Measurements from ENCODE around the gene GDF2.

The GDF2 gene

GRCh38 chr10:47288236-47288635 is 34.0 kb upstream of the GDF2 start:
- DNase-seq (ENCODE audit: low read depth in 1 of 2, low spot score in 1 of 2), result no peak
- Histone ChIP-seq H3K27me3 (ENCODE audit: insufficient read depth, poor library complexity, severe bottlenecking) (peaks cover 3% of the 10 kb centered on the region), H3K4me3 (replicated peaks; ENCODE audit: insufficient read depth, low read length) (no peak overlapping the region), H3K27ac (replicated peaks) (no peak overlapping the region)
- no peak for TF ChIP-seq POLR2AphosphoS5 (IDR thresholded peaks at IDR 0.05; ENCODE audit: low read depth)
- no peak for TF ChIP-seq REST (IDR thresholded peaks at IDR 0.05; ENCODE audit: insufficient replicate concordance, low read depth)

- peaks cover 3% of the 10 kb centered on the region for H3K27me3 ChIP-seq (ENCODE audit: insufficient read depth, poor library complexity, severe bottlenecking)
- no peak for DNase-seq (ENCODE audit: low read depth in 1 of 2, low spot score in 1 of 2)
- no peak overlapping the region for H3K27ac ChIP-seq (replicated peaks)
- H3K4me3 ChIP-seq (replicated peaks; ENCODE audit: insufficient read depth, low read length), result no peak overlapping the region
- TF ChIP-seq CTCF (IDR thresholded peaks at IDR 0.05; ENCODE audit: insufficient read depth, low read length) (no peak), POLR2AphosphoS5 (IDR thresholded peaks at IDR 0.05; ENCODE audit: low read depth) (no peak), REST (IDR thresholded peaks at IDR 0.05; ENCODE audit: insufficient replicate concordance, low read depth) (no peak), GABPA (IDR thresholded peaks at IDR 0.05; ENCODE audit: low read depth) (no peak), SPI1 (IDR thresholded peaks at IDR 0.05; ENCODE audit: borderline replicate concordance, low read depth) (no peak)
These were observed 33.2 kb upstream of the GDF2 start for GRCh38 chr10:47288916-47289495.

- peaks cover 3% of the 10 kb centered on the region for H3K27me3 ChIP-seq (ENCODE audit: insufficient read depth, poor library complexity, severe bottlenecking)
- H3K4me3 ChIP-seq (replicated peaks; ENCODE audit: insufficient read depth, low read length), result no peak overlapping the region
- TF ChIP-seq SPI1 (IDR thresholded peaks at IDR 0.05; ENCODE audit: borderline replicate concordance, low read depth), result no peak
- no peak for TF ChIP-seq CTCF (IDR thresholded peaks at IDR 0.05; ENCODE audit: insufficient read depth, low read length)
- TF ChIP-seq POLR2AphosphoS5 (IDR thresholded peaks at IDR 0.05; ENCODE audit: low read depth), result no peak
- TF ChIP-seq GABPA (IDR thresholded peaks at IDR 0.05; ENCODE audit: low read depth), result no peak
- TF ChIP-seq REST (IDR thresholded peaks at IDR 0.05; ENCODE audit: insufficient replicate concordance, low read depth), result no peak
- DNase-seq (ENCODE audit: low read depth in 1 of 2, low spot score in 1 of 2), result no peak
- no peak overlapping the region for H3K27ac ChIP-seq (replicated peaks)
These were observed 32.3 kb upstream of the GDF2 start for GRCh38 chr10:47289921-47290320.
